Neutrophil (primary cell): Measurements from ENCODE around the gene GPR21.

ENCODE experiments used
- H3K27ac ChIP-seq: fragments of 200-600 bp; sonication (generic); 2 replicates; pipeline ENCODE4 v1.5.1; 2016; ENCODE audit warnings: mild to moderate bottlenecking, moderate library complexity
- H3K27me3 ChIP-seq: fragments of 200-600 bp; sonication (generic); 2 replicates; pipeline ENCODE4 v1.6.0; 2016; ENCODE audit warnings: mild to moderate bottlenecking
- H3K36me3 ChIP-seq: fragments of 200-600 bp; sonication (generic); 2 replicates; pipeline ENCODE4 v1.5.1; 2017
- H3K4me1 ChIP-seq, 2 experiments: fragments of 200-600 bp in 1 of 2; sonication (generic) in 1 of 2; 1 replicate in 1 of 2; 2 replicates in 1 of 2; pipeline versions ENCODE4 v1.5.1 to v1.6.1; 2013 to 2016; ENCODE audit warnings: low read depth in 1 of 2, low read length in 1 of 2, mild to moderate bottlenecking in 1 of 2, moderate library complexity in 1 of 2; ENCODE audit not compliant: control insufficient read depth in 1 of 2, insufficient read depth in 1 of 2
- H3K4me3 ChIP-seq, 2 experiments: fragments of 200-600 bp in 1 of 2; sonication (generic) in 1 of 2; 1 replicate in 1 of 2; 2 replicates in 1 of 2; pipeline ENCODE4 v1.5.1; 2013 to 2016; ENCODE audit warnings: low read depth in 1 of 2, low read length in 1 of 2, mild to moderate bottlenecking in 1 of 2, moderate library complexity in 1 of 2
- H3K9me3 ChIP-seq: fragments of 200-600 bp; sonication (generic); 2 replicates; pipeline ENCODE4 v1.5.1; 2016
- TF ChIP-seq, protein P1 (sequence below): fragments of 200-600 bp; sonication (generic); IDR thresholded peaks from 2 replicates; pipeline ENCODE4 v1.5.1; 2016; ENCODE audit warnings: antibody characterized with exemption

GPR21 gene

DNA sequence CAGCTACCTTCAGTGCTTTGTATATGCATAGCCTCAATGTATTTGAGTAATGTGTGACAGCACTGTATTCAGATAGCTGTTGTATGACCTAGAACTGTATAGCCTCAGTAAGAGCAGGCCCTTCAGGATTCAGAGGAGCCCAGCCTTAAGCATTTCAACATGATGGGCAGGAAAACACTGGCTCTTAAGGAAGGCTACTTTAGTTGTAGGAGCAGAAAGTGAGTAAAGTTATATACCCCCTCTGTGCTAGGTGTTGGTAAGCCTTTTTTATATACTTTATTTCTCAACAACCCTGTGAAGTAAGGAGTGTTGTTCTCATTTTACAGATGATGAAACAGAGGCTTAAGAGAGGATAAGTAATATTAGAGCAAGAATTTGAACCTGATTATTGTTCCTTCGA is 1.5 kb upstream of the GPR21 start:
- peaks cover 6% of the 10 kb centered on the region for H3K36me3 ChIP-seq
- peaks cover 0 to 36% of the 10 kb centered on the region in 2 experiments for H3K4me1 ChIP-seq
- no peak overlapping the region for H3K4me3 ChIP-seq
- H3K27ac ChIP-seq: no peak overlapping the region
- TF ChIP-seq, protein P1, sequence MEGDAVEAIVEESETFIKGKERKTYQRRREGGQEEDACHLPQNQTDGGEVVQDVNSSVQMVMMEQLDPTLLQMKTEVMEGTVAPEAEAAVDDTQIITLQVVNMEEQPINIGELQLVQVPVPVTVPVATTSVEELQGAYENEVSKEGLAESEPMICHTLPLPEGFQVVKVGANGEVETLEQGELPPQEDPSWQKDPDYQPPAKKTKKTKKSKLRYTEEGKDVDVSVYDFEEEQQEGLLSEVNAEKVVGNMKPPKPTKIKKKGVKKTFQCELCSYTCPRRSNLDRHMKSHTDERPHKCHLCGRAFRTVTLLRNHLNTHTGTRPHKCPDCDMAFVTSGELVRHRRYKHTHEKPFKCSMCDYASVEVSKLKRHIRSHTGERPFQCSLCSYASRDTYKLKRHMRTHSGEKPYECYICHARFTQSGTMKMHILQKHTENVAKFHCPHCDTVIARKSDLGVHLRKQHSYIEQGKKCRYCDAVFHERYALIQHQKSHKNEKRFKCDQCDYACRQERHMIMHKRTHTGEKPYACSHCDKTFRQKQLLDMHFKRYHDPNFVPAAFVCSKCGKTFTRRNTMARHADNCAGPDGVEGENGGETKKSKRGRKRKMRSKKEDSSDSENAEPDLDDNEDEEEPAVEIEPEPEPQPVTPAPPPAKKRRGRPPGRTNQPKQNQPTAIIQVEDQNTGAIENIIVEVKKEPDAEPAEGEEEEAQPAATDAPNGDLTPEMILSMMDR: no peak
- H3K9me3 ChIP-seq: no peaks in the 10 kb centered on the region
- H3K27me3 ChIP-seq: peaks cover 17% of the 10 kb centered on the region

DNA sequence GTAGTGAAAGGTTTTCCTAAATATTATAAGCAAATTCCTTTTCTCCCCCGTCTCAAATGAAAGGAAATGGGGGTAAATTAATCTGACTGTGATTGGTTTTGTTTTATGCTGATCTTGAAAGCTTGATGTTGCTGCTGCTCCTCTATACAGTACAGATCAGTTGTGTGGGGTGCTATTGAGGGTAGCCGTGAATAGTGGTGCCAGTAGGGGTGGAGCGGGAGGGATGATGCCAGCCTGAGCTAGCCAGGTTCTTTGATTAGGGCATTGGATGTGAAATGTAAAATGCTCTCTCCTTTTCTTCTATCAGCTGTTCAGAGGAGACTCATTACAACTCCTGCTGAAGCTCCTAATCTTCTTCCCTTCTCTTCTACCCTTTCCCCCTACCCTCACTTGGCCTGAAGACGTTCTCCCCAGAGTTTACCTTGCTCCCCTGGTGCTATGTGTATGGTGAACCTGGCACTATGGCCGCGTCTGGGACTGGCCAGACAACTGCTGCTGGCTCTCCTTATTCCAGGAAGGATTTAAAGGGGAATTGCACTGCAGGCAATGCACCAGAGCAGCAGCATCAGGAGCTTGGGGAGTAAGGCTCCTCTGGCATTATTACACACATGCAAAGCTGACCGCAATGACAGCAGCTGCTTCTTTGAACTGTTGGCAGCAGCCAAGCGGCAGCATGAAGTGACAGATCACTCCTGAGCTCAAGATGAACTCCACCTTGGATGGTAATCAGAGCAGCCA is 566 bp downstream of the GPR21 start:
- H3K36me3 ChIP-seq: no peaks in the 10 kb centered on the region
- H3K4me3 ChIP-seq: no peak overlapping the region
- TF ChIP-seq, protein P1: no peak
- peaks cover 17% of the 10 kb centered on the region for H3K27me3 ChIP-seq
- peaks cover 0 to 36% of the 10 kb centered on the region in 2 experiments for H3K4me1 ChIP-seq
- no peaks in the 10 kb centered on the region for H3K9me3 ChIP-seq
- no peak overlapping the region for H3K27ac ChIP-seq

DNA sequence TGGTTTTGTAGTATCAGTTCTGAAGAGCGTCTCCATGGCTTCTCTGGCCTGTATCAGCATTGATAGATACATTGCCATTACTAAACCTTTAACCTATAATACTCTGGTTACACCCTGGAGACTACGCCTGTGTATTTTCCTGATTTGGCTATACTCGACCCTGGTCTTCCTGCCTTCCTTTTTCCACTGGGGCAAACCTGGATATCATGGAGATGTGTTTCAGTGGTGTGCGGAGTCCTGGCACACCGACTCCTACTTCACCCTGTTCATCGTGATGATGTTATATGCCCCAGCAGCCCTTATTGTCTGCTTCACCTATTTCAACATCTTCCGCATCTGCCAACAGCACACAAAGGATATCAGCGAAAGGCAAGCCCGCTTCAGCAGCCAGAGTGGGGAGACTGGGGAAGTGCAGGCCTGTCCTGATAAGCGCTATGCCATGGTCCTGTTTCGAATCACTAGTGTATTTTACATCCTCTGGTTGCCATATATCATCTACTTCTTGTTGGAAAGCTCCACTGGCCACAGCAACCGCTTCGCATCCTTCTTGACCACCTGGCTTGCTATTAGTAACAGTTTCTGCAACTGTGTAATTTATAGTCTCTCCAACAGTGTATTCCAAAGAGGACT is 1.5 kb downstream of the GPR21 start:
- TF ChIP-seq, protein P1: no peak
- peaks cover 17% of the 10 kb centered on the region for H3K27me3 ChIP-seq
- no peak overlapping the region for H3K4me3 ChIP-seq
- no peak overlapping the region for H3K27ac ChIP-seq
- no peaks in the 10 kb centered on the region for H3K36me3 ChIP-seq
- peaks cover 0 to 36% of the 10 kb centered on the region in 2 experiments for H3K4me1 ChIP-seq
- H3K9me3 ChIP-seq: no peaks in the 10 kb centered on the region

DNA sequence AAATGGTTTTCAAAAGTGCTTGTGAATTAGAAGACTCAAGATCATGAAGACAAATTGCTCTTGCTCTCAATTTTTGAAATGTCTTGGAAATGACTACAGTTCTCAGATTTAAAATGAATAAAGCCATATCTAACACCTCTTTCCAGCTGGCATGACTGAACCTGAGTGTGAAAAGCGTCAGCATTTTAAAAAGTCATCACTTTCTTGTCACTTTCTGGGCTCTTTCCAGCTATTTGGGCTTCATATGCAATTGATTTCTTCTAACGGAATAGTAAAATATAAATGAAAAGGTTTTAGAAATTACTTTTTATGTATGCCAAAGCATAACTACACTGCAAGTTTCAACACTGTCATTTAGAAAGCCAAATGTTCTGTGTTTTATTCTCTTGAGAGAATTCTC is 2.3 kb downstream of the GPR21 start:
- H3K27me3 ChIP-seq: peaks cover 17% of the 10 kb centered on the region
- no peaks in the 10 kb centered on the region for H3K9me3 ChIP-seq
- TF ChIP-seq, protein P1: no peak
- H3K4me3 ChIP-seq: no peak overlapping the region
- peaks cover 0 to 36% of the 10 kb centered on the region in 2 experiments for H3K4me1 ChIP-seq
- H3K36me3 ChIP-seq: no peaks in the 10 kb centered on the region
- no peak overlapping the region for H3K27ac ChIP-seq

DNA sequence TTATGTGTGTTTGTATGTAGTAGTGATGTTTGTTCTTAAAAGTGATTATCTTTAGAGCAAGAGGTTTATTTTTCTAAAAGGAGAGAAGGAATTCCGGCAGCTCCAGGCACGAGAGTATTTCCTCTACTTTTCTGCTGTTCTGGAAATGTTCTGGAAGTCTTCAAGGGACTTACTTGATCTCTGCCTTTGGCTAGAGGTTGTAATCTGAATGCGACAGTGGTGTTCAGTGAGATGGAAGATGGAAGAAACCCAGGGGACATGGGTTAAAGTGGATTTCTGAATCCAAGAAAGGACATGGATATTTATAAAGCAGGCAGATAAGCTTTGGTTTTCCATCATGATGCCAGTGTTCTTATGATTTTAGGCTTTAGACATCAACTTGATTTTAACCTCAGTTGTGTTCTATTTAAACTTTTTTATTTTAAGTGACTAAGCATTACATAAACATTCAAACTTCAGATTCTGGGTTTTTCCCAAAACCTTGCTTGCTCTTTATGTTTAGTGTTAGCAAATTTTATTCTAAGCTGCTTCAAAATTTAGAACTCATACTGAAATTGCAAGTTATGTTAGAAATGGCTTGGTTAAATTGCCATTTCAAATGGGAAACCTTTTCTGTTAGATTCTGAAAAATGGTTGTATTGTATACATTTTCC is 3.6 kb downstream of the GPR21 start:
- TF ChIP-seq, protein P1: no peak
- Histone ChIP-seq H3K4me3 (no peak overlapping the region), H3K27me3 (peaks cover 17% of the 10 kb centered on the region), H3K4me1 (peaks cover 0 to 34% of the 10 kb centered on the region in 2 experiments), H3K36me3 (no peaks in the 10 kb centered on the region), H3K27ac (no peak overlapping the region), H3K9me3 (no peaks in the 10 kb centered on the region)
